NCI-H2171 (cell line): Measurements from ENCODE around the gene CSTPP1.
"Not testable (repeated sequence)": the region's sequence is repeated elsewhere in the genome, so short reads cannot be mapped to it uniquely, and the experiment has no call there.

Experiments
- DNase-seq: peaks from one replicate; lab custom pipeline; 2025; lab: John Stamatoyannopoulos, UW

The CSTPP1 gene

GRCh38 chr11:46953093-46953492 is 16.5 kb downstream of the CSTPP1 start:
- no peak for DNase-seq

DNA sequence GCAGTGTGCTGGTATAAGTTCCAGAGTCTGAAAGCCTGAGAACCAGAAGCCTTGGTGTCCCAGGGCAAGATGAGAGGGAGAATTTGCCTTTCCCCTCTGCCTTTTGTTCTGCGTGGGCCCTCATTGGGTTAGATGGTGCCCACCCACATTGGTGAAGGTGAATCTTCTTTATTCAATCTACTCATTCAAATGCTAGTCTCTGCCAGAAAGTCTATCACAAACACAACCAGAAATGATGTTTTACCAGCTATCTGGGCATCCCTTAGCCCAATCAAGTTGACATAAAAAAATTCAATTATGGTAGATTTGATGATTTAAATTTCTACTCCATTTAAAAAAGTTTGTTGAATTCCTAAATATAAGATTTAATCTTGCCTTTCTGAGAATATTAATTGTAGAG is 22.2 kb downstream of the CSTPP1 start:
- DNase-seq: no peak

GRCh38 chr11:46961041-46961440 is 24.5 kb downstream of the CSTPP1 start:
- no peak for DNase-seq

DNA sequence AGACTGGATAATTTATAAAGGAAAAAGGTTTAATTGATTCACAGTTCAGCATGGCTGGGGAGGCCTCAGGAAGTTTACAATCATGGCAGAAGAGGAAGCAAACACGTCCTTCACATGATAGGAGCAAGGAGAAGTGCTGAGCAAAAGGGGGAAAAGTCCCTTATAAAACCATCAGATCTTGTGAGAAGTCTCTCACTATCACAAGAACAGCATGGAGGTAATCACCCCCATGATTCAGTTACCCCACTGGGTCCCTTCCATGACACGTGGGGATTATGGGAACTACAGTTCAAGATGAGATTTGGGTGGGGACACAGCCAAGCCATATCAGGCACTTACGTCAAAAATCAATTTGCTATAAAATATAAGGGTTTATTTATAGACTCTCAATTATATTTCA is 25.3 kb downstream of the CSTPP1 start:
- not testable (repeated sequence) for DNase-seq

DNA sequence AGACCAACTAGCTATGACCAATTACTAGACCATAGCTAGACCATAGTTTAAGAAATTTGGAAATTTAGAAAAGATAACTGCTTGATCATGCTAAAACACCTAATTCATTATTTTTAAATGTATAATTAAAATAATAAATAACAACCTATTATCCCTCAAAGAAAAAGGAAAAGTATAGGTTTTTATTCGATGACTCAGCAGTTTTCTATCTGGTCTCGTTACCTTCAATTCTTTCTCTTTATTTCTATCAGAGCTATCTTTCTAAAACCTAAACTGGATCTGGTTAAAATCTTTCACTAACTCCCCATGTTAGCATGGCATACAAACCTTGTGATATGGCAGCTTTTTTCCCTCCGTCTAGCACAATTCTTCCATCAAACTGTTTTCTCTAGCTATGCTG is 27.3 kb downstream of the CSTPP1 start:
- DNase-seq: no peak

GRCh38 chr11:46966773-46967172 is 30.2 kb downstream of the CSTPP1 start:
- DNase-seq: no peak

- DNase-seq: no peak
These were observed 31.4 kb downstream of the CSTPP1 start for GRCh38 chr11:46967962-46968361.

- DNase-seq: no peak
These were observed 32.8 kb downstream of the CSTPP1 start for GRCh38 chr11:46969379-46969778.

- peak; percentile 15 for DNase-seq
These were observed 34.5 kb downstream of the CSTPP1 start for GRCh38 chr11:46970913-46971625.

DNA sequence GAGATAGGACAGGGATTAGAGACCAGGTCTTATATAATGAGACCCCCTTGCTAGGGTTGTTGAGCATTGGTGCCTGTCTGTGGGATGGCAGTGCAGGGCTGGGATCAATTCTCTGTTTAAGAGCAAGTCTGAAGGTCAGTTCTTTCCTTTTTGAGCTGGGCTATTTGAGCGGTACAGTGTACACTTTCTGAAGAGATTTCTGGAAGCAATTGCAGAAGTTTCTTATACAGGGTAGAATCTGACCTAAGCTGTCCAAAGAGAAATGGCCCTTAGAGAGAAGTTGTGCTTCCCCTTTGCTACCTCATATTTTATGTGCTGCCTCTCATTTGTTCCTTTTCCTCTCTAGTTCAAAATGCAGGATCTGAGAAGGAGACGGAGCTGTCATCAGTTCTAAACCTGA is 35.8 kb downstream of the CSTPP1 start:
- DNase-seq: no peak

GRCh38 chr11:46972821-46973220 is 36.3 kb downstream of the CSTPP1 start:
- DNase-seq: no peak

GRCh38 chr11:46976182-46976854 is 39.8 kb downstream of the CSTPP1 start:
- no peak for DNase-seq

- DNase-seq: no peak
These were observed 40.7 kb downstream of the CSTPP1 start for GRCh38 chr11:46977038-46977813.

DNA sequence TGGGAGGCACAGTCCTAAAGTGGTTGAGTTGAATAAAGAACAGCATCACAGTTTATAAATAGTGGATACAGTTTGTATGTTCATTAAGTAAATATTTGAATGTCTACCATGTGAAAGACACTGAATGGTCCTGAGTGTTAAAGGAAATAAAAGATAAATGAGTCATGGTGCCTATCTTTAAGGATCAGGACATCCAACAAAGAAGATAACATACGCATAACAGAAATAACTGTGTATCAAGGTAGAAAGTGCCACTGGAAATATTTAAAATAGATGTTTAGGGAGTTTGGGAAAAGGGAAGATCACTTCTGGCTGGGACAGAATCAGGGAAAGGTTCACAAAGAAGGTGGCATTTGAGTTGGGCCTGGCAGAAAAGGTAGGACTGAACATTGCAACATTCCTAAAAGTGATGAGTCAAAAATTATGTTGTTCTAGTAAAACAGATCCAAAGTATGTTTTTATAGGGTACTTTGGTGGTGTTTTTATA is 41.5 kb downstream of the CSTPP1 start:
- no peak for DNase-seq

DNA sequence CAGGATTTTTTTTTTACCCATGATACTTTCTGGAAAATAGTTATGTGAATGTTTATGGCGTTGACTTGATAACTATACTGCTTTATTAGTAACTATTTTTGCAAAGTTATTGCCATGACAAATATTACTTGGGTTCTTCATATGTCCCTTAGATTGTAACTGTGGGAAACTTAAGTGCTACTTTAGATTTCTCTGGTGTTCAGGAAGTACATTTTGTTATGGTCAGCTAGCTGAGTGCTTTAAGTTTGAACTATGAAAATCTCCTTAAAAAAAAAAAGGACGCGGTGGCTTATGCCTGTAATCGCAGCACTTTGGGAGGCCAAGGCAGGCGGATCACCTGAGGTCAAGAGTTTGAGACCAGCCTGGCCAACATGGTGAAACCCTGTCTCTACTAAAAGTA is 42.8 kb downstream of the CSTPP1 start:
- DNase-seq: no peak

- DNase-seq: no peak
These were observed 44.9 kb downstream of the CSTPP1 start for GRCh38 chr11:46981436-46981835.

DNA sequence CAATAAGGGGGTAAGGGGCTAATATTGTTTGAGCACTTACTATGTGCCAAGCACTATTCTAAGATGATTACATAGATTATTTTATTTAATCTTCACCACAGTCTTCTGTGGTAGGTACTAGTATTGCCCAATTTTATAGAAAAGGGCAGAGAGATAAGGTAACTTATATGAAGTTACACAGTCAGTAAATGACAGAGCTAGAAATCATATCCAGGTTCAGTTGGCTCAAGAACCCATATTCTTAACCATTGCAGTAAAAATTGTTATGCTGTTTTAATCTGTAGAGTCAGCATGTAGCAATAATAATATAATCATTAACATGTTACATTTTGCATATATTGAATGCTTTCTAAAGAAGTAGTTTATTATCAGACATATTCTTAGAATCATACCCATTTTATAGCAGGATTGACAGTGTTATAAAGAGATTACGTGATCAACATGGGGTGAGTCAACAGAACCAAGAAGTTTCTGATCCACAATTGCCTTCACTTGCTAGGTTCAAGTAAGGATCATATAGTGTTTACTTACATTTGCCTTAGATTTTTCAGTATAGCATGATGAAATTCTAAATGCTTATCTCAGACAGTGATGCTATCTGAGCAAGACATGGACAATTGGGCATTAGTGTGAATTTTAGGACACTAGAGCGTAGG is 46.4 kb downstream of the CSTPP1 start:
- DNase-seq: no peak

DNA sequence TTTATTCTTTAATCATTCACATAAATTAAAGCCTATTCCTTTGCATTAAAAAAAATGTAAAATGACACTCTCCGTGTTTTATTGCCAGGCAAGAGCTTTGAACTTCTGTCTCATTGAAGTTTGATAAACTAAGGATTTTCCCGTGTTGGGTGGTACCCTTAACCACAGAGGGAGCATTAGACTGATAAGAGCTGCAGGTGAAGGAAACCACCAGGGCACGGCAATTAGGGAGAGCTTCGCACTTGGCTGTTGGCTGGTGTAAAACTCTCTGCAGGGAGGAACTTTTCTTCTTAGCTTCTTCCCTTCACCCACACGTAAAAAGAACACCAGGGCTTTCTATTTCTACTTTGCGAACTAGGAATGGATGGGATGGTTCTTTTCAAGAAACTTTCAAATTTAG is 47.0 kb downstream of the CSTPP1 start:
- no peak for DNase-seq

- DNase-seq: no peak
These were observed 48.0 kb downstream of the CSTPP1 start for GRCh38 chr11:46984548-46984947.

DNA sequence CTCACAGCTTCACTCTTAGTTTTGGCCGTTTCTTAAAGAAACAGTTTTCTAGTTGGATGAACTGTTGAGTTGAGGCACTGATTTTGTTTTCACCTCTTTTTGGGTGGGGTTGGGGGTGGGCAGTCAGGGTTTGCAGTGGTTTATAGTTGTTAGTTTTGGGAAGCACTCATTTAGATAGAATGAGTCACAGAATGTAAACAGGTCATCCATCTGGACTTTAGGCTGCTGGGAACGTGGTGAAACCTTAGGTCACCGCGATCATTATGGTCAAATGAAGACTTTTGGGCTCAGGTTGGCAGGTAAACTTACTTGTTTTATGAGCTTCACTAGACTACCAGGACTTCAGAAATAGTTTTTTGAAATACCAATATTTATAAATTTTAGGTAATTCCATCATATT is 48.4 kb downstream of the CSTPP1 start:
- DNase-seq: no peak

GRCh38 chr11:46987183-46987582 is 50.6 kb downstream of the CSTPP1 start:
- DNase-seq: no peak

DNA sequence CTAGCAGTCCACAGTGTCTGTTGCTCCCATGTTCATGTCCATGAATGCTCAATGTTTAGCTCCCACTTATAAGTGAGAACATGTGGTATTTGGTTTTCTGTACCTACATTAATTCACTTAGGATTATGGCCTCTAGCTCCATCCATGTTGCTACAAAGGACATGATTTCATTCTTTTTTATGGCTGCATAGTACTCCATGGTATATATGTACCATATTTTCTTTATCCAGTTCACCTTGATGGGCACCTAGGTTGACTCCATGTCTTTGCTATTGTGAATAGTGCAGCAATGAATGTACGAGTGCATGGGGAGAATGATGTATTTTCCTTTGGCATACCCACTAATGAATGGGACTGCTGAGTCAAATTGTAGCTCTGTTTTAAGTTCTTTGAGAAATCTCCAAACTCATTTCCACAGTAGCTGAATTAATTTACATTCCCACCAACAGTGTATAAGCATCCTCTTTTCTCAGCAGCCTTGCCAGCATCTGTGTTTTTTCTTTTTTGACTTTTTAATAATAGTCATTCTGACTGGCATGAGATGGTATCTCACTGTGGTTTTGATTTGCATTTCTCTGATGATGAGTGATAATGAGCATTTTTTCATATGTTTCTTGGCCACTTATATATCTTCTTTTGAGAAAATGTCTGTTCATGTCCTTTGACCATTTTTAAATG is 53.4 kb downstream of the CSTPP1 start:
- DNase-seq: not testable (repeated sequence)
